NCI-H146 treated with DMSO at 0.1 percent for 48 hours (cell line): Measurements from ENCODE around the gene CNN1.
A peak's percentile ranks its signal among the peaks of the same experiment; 100 is the strongest.

Experiments
- DNase-seq: peaks from one replicate; lab custom pipeline; 2025; ENCODE audit not compliant: unreplicated experiment; lab: John Stamatoyannopoulos, UW

Gene CNN1

DNA sequence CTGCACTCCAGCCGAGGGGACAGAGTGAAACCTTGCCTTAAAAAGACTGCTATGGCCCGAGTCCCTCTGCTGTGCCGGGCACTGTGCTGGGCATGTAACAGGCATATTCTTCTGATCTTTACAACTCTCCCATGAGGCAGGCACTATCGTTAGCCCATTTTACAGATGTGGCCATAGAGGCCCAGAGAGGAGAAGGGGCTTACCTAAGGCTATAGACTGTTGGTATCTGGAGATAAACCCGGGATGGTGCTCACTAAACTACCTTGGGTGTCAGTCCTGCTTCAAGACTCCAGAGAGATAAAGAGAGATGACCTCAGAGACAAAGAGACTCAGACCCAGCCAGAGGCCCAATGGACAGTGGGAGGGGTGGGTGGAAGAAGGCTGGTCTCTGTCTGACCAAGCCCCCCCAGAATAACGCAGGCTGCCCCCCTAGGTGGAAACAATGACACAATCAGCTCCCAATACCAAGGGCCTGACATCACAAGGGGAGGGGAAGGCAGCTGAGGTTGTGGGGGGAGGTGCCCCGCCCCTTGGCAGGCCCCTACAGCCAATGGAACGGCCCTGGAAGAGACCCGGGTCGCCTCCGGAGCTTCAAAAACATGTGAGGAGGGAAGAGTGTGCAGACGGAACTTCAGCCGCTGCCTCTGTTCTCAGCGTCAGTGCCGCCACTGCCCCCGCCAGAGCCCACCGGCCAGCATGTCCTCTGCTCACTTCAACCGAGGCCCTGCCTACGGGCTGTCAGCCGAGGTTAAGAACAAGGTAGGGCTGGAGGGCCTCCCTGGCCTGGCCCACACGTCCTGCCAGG lies at the start of gene CNN1:
CNN1 (plus strand) TSS at position 620 of the 805 bp plus-strand sequence; CDS start at position 697, 77 bp downstream.
- no peak for DNase-seq

DNA sequence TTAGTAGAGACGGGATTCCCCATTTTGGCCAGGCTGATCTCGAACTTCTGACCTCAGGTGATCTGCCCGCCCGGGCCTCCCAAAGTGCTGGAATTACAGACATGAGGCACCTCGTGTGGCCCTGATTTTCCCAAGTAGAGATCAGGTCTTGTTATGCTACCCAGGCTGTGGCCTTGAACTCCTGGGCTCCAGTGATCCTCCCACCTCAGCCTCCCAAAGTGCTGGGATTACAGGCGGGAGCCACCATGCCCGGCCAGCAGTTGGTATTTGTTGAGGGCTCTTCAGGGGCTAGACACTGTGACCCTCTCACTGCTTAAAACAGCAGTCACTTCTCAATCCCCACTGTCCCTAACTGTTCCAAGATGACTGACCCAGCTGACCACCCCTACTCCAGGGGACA lies 49.3 kb upstream of the CNN1 start:
- no peak for DNase-seq

DNA sequence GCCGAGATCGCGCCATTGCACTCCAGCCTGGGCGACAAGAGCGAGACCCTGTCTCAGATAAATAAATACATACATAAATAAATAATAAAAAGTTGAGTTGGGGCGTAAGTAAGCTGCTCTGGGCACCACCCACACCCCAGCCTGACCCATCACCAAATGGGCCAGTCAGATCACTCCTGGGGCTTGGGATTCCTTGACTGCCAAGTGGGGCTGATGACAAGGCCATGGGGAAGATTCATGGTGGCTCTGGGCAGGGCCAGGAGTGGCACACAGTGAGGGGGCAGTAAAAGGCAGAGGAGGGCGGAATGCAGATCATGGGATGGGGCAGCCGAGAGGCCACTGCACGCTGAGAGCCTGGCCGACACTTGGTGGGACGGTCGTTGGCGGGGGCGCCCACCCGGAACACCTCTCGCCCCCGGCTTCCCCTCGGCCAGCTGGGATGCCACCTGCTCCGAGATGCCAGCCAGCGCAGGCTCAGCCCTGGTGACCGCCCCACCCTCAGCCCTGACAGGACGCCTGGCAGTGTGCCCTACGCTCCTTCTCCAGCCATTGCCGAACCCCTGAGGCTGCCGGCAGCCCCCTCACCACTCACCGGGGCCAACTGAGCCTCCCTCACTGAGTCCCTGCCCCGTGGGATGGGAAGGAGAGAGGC lies 43.9 kb upstream of the CNN1 start:
- DNase-seq = no peak

DNA sequence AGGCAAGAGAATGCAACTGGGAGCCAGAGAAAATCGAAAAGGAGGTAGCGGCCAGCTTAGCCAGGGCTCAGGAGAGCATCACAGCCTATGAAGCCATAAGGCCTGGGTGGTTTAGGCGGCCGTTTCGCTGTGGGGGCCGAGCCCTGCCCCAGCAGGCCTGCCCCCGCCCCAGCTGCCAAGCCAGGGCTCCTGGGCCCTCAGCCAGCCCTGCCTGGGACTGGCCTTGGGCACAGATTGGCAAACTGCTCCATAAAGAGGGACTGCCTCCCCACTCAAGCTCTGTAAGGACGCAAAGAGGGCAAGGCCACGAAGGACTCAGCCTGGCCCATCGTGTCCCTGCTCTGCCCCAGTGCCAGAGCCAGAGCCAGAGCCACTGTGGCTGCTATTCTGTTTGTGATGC lies 43.2 kb upstream of the CNN1 start:
- DNase-seq = no peak

DNA sequence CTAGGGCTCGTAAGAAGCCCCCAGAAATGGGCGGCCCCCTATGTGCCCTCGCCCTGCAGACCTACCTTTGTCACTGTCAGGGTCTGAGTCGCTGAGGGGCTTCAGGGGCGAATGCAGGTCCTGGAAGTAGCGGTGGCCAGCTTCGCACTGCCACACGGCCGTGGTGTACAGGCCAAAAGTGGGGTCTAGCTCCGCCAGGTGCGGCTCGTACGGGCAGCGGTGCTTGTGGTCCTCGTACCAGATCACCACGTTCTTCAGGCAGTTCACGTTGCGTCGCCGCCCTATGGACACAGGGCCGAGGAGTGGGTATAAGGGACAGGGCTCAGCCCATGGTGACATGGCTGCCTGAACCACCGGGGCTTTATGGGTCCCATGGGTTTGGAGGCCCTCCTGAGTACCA lies 42.8 kb upstream of the CNN1 start:
- DNase-seq = no peak

DNA sequence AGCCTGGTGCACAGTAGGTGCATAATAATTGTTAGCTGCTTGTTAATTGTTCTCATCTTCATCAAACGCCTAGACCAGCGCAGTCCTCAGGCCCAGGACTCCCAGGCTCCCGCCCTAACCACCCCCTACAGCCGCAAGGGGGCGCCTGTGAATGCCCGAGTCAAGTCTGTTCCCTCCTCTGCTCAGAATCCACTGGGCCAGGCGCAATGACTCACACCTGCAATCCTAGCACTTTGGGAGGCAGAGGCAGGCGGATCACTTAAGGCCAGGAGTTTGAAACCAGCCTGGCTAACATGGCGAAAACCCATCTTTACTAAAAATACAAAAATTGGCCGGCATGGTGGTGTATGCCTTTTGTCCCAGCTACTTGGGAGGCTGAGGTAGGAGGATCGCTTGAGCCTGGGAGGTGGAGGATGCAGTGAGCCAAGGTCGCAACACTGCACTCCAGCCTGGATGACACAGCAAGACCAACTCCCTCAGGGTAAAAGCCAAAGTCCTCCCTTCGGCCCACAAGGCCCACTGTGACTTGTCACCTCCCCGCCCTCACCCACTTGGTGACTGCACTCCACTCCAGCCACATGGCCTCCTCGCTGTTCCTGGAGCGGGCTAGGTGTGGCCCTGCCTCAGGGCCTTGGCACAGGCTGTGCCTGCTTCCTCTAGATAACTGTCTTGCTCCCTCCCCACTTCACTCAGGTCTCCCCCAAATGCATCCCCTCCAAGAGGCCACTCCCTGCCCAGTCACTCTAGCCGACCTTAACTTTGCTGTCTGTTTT lies 42.1 kb upstream of the CNN1 start:
- peak; percentile 8 for DNase-seq

DNA sequence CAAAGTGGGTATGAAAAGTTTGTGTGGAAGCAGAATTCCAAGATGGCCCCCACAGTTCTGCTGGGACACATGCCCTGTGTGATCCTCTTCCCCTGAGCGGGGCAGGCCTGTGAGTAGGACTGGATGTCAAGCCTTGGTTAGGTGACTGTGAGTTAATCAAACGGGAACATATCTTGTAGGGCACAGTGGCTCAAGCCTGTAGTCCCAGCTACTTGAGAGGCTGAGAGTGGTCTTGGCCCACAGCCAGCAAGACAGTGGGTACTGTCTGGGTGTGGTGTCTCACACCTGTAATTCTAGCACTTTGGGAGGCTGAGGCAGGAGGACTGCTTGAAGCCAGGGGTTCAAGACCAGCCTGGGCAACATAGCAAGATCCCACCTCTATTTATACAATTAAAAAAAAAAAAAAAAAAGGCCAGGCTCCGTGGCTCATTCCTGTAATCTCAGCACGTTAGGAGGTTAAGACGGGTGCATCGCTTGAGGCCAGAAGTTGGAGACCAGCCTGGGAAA lies 39.4 kb upstream of the CNN1 start:
- DNase-seq = no peak

DNA sequence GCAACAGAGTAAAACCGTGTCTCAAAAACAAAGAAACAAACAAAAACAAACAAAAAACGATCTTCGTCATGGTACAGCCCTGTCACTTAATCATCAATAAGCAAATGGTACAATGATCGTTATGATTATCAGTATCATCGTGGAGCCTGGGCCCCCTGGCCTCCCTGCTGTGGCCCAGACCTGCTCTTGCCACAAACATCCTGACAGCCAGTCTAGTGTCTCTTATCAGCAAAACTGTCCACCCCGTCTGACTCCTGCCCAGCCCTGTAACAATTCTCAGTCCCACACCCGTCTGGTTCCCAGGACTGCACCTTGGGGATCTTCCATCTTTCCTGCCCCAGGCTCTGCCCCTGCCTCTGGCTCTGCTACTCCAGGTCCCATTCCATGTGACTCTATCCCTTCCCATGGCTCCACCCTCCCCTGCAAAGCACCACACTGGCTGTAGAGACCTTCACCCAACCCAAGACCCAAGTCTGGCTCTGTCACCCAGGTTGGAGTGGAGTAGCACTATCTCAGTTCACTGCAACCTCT lies 38.7 kb upstream of the CNN1 start:
- no peak for DNase-seq

DNA sequence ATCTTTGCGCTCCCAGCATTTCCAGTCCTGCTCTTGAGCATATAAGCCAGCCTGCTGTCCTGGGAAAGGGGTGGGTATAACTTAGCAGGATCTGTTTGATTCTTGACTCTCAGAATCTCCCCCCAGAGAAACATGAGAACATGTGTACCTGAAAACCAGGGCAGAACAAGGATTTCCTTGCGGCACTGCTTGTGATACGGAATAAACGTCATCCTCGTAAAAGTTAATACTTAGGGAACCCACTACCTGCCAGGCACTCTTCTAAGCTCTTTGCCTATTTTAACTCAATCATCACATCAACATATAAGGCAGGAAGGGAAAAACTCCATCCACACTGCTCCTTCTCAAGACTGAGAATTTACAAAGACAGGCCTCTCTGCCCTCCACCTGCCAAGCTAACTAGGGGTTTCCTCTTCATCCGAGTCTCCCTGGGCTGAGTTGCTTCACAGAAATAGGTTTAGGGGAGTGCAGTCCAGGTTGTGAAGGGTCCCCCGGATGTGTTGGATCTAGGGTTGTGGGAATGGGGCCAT lies 34.1 kb upstream of the CNN1 start:
- DNase-seq = no peak

DNA sequence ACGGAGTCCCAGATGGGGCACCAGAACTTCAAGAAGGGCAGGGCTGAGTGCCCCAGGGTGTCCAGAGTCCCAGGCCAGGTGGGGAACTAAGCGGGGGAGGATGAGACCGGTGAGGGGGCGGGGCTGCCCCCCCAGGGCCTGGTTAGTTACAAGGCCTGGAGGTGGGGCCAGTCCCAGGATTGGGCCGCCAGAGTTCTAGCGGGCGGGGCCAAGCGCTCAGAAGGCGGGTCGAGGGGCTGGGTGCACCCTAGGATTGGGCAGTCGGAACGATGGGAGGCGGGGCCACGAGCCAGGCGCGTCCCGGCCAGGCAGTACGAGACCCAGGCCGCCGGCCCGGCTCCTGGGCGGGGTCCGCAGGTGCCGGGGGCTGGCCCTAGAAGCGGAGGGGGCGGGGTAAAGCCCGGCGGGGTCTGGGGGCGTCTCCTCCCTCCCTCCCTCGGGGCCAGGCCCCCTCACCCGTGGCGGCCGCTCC lies 33.6 kb upstream of the CNN1 start:
- DNase-seq = peak; percentile 90

DNA sequence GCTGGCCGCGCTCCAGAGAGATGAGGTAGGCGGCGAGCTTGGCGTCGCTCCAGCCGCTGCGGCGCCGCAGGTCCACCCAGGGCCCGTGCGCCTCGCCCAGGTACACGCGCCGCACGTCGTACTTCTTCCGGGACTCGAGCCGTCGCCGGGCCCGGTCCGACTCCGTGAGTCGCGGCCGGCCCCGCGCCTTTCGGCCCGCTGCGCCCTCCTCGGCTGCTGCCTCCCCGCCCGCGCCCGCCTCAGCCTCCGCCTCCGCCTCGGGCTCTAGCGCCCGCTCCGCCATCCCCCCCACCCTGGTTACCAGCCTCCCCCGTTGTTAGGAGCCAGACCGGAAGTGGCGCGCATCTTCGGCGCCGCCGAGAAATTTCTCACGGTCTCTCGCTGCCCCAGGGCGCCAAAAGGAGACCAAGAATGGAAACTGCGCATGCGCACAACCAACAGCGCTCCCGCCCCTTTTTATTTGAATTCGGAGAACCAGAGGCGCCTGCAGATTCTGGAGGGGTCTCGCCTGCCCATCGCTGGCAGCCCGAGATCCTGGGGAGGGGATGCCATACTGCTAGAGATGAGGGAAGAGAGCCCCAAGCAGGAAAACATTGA lies 33.0 kb upstream of the CNN1 start, which contains the start of gene ZNF653:
ZNF653 (minus strand) TSS at position 336 of the 597 bp plus-strand sequence; CDS start at position 283, 53 bp downstream.
- peak; percentile 94 for DNase-seq

DNA sequence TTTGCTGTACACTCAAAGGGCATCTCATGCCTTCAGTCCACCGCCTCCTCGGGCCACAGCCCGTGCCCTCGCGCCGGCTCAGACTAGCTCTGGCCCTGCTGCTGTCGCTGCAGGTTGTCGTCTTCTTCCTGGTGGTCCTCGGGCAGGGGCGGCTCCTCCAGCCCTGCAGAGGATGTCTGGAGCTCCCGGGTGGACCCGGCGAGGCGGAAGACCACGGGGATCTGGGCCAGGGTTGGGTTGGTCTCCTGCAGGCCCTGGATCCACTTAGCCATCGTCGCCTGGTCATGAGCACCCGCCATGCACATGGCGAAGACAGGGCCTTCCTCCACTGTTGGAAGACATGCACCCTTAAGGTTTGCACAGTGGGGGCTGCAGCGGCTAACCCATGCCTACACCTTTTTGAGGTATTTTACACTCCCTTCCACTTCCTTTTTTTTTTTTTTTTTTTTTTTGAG lies 32.5 kb upstream of the CNN1 start:
- no peak for DNase-seq

DNA sequence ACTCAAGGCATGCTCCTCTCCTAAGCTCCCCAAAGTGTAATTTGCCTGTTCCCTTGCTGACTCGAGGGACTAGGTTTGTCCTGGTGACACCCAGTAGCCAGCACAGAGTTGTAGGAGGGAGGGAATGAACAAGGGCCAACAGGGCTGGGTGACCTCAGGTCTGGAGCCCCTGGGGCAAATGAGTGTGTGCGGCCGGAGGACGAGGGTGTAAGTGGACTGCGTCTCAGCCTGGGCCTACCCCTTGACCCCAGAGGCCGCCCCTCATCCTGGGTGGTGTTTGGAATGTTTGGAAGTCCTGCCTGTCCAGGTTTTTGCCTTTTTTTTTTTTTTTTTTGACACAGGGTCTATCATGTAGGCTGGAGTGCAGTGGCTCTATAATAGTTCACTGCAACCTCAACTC lies 31.7 kb upstream of the CNN1 start:
- DNase-seq = no peak

DNA sequence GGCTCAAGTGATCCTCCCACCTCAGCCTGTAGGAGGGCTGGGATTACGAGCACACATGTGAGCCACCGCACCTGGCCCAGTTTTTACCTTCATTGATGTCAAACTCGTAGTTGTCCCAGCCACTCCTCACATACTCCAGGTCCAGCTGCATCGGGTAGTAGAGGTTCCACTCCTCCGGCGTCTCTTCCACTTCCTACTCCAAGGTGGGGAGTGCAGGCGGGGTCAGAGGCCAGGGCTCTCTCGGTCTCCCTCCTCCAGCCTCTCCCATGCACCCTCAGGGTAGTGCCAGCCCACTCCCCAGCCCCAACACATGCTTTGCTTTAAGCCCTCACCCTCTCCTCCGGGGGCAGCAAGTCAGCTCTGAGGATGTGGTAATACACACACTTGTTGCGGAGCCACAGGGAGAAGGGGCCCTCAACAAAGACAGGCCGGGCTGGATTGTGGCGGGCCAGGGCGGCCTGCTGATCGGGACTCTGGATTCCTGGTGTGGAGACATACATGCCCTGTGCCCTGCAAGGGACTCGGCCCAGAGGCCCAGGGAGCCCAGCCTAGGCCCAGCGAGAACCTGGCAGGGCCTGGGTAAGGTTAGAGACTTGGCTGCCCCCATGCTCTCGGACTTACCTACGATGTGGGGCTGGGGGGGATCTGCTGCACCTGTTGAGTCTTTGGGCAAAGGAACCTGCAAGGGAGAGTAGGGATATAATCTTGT lies 31.1 kb upstream of the CNN1 start:
- DNase-seq = no peak

DNA sequence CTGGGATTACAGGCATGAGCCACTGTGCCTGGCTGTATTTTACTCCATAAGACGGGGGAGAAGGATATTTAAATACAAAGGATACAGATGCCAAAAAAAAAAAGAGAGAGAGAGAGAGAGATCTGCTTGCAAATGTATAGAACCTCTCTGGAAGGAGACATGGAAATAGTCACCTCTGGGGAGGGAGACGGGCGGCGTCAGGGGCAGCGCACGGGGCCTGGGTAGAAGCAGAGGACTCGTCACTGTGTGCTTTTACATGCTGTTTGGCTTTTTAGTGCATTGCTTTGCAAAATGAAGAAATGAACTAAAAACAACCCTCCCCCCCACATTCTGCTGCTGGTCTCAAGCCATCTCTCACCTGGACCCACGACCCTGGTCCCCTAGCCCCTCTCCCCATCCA lies 28.2 kb upstream of the CNN1 start:
- DNase-seq = no peak

DNA sequence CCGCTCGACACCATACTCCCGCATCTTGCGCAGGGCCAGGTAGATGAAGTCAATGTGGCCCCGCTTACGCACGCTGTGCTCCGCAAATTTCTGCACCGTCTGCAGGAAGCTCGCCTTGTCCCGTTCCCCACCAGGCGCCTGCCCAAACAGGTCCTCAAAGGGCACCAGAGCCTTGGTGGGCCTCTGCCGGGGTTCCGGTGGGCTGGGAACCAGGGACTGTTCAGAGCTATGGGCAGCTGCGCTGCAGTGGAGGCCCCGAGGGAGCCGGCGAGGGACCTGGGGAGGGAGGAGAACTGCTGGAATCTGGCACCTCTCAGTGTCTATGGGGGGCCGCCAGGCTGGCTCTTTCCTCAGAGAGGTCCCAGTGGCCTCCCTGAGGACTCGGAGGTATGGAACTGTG lies 24.7 kb upstream of the CNN1 start:
- no peak for DNase-seq

DNA sequence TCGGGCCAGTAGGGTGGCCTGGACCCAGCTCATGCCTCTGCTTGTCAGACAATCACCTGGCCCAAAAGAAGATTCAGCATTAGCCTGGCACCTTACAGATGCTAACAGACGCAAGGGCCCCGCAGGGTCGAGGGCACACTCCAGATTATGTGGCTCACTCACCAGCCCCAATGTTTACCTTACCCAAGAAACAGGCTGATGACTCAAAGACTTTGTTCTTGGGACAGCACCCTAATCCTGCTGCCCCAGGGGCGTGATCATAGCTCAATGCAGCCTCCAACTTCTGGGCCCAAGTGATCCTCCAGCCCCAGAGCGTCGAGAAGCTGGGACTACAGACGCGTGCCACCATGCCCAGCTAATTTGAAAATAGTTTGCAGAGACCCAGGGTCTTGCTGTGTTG lies 19.5 kb upstream of the CNN1 start:
- DNase-seq = no peak

DNA sequence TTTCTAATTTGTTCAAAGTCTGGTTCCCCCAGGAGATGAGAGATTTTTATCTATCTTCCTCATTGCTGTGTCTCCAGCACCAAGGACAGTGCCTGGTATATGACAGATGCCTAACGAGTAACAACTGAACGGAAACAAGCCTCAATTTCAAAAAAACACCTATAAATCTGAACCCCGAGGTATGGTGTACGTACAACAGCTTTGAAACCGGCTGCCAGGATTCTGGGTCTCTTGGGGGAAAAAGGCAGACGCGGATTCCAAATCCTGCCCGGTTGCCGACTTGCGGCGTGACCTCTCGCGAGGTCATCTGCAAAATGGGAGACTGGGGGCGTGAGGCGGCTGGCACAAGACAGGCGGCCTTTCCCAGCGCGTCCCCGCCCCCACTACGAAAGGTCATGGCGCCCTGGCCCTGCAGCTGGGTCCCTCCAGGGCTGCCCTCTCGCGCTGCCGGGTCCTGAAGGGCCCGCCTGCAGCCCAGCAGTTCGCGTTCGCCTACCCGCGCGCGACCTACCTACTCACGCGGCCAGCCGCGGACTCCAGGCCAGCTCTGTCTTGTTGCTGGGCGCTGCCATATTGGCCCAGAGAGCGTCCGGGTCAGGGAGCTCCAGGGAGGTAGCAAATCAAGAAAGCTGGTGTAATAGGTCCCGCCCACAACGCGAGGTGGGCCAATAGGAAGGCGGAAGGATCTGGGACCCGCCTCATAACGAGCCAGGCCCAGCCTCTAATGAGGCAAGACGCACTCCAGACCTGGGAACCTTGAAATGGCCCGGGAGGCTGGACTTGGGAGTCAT lies 9.9 kb upstream of the CNN1 start, which contains the start of gene ECSIT:
ECSIT (minus strand) TSS at position 584 of the 791 bp plus-strand sequence. CDS start 9,964 bp downstream, outside the sequence.
- DNase-seq = peak; percentile 99

DNA sequence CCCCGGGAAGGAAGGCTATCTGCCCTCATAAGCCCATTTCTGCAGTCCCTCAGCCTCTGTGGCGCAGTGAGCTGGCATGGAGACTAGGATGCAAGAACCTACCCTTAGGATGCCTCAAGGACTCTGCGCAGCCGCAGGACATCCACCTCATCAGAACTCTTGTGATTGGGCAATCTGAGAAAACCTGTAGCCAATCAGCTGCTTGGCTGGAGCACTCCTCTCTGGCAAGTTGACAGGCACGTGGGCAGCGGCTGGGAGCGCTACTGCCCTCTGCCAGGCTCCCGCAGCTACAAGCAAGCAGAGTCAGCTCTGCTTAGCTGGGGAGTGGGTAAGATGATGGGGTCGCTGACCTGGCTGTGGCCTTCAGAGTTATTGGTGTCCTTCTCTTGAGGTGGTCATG lies 8.2 kb upstream of the CNN1 start:
- peak; percentile 96 for DNase-seq
